ENCODE data around the gene CEP170B.

CEP170B gene

GRCh38 chr14:104852280-104852663 is 12.8 kb upstream of the CEP170B start:
- Histone ChIP-seq H3K27ac (ENCODE audit: low read depth, low read length, poor library complexity, severe bottlenecking) (no peak overlapping the region), H3K36me3 (ENCODE audit: insufficient read depth, low read length) (no peaks in the 10 kb centered on the region), H3K9me2 (ENCODE audit: low read depth, low read length) (no peaks in the 10 kb centered on the region), H3K4me2 (ENCODE audit: low read length) (no peak overlapping the region), H4K20me1 (ENCODE audit: insufficient read depth, low read length) (no peaks in the 10 kb centered on the region), H3K27me3 (ENCODE audit: insufficient read depth, low read length) (peaks cover 17% of the 10 kb centered on the region), H2AFZ (ENCODE audit: low read length) (no peak overlapping the region), H3K9ac (ENCODE audit: low read length) (no peak overlapping the region), H3F3A (ENCODE audit: insufficient read depth, low read length) (no peaks in the 10 kb centered on the region), H3K4me3 (ENCODE audit: low read depth, low read length, poor library complexity, severe bottlenecking) (no peak overlapping the region), H3K4me1 (ENCODE audit: insufficient read depth, low read length, severe bottlenecking) (no peaks in the 10 kb centered on the region), H3K79me2 (ENCODE audit: insufficient read depth, low read length) (no peaks in the 10 kb centered on the region), H3K9me3 (ENCODE audit: low read length) (no peaks in the 10 kb centered on the region)
- TF ChIP-seq CTCF (IDR thresholded peaks at IDR 0.05; ENCODE audit: low read length) (no peak), EZH2 (IDR thresholded peaks at IDR 0.05; ENCODE audit: borderline replicate concordance, low read length) (no peak)

- Histone ChIP-seq H3K36me3 (ENCODE audit: insufficient read depth, low read length) (no peaks in the 10 kb centered on the region), H3F3A (ENCODE audit: insufficient read depth, low read length) (no peaks in the 10 kb centered on the region), H3K9me2 (ENCODE audit: low read depth, low read length) (no peaks in the 10 kb centered on the region), H3K27me3 (ENCODE audit: insufficient read depth, low read length) (peaks cover 4% of the 10 kb centered on the region; the same call in 1 of the 2 replicates), H3K4me2 (ENCODE audit: low read length) (no peak overlapping the region), H3K27ac (ENCODE audit: low read depth, low read length, poor library complexity, severe bottlenecking) (no peak overlapping the region), H3K9ac (ENCODE audit: low read length) (no peak overlapping the region), H4K20me1 (ENCODE audit: insufficient read depth, low read length) (no peaks in the 10 kb centered on the region), H3K4me3 (ENCODE audit: low read depth, low read length, poor library complexity, severe bottlenecking) (no peak overlapping the region), H2AFZ (ENCODE audit: low read length) (no peak overlapping the region), H3K79me2 (ENCODE audit: insufficient read depth, low read length) (no peaks in the 10 kb centered on the region), H3K9me3 (ENCODE audit: low read length) (no peaks in the 10 kb centered on the region), H3K4me1 (ENCODE audit: insufficient read depth, low read length, severe bottlenecking) (no peaks in the 10 kb centered on the region)
- TF ChIP-seq EZH2 (IDR thresholded peaks at IDR 0.05; ENCODE audit: borderline replicate concordance, low read length) (no peak), CTCF (IDR thresholded peaks at IDR 0.05; ENCODE audit: low read length) (no peak)
Measured at GRCh38 chr14:104855532-104856090, 9.5 kb upstream of the CEP170B start.

GRCh38 chr14:104856157-104856868 is 8.8 kb upstream of the CEP170B start:
- Histone ChIP-seq H4K20me1 (ENCODE audit: insufficient read depth, low read length) (no peaks in the 10 kb centered on the region), H3K27ac (ENCODE audit: low read depth, low read length, poor library complexity, severe bottlenecking) (no peak overlapping the region), H2AFZ (ENCODE audit: low read length) (no peak overlapping the region), H3K9me2 (ENCODE audit: low read depth, low read length) (no peaks in the 10 kb centered on the region), H3K79me2 (ENCODE audit: insufficient read depth, low read length) (no peaks in the 10 kb centered on the region), H3K4me1 (ENCODE audit: insufficient read depth, low read length, severe bottlenecking) (no peaks in the 10 kb centered on the region), H3K36me3 (ENCODE audit: insufficient read depth, low read length) (no peaks in the 10 kb centered on the region), H3K4me3 (ENCODE audit: low read depth, low read length, poor library complexity, severe bottlenecking) (no peak overlapping the region), H3K9ac (ENCODE audit: low read length) (no peak overlapping the region), H3F3A (ENCODE audit: insufficient read depth, low read length) (no peaks in the 10 kb centered on the region), H3K27me3 (ENCODE audit: insufficient read depth, low read length) (peaks cover 4% of the 10 kb centered on the region; the same call in 1 of the 2 replicates), H3K9me3 (ENCODE audit: low read length) (no peaks in the 10 kb centered on the region), H3K4me2 (ENCODE audit: low read length) (no peak overlapping the region)
- TF ChIP-seq EZH2 (IDR thresholded peaks at IDR 0.05; ENCODE audit: borderline replicate concordance, low read length) (no peak), CTCF (IDR thresholded peaks at IDR 0.05; ENCODE audit: low read length) (no peak)
